ENCODE measurements around the gene C20orf144. TPM values are rescaled to one million over a fixed set of nuclear protein-coding genes. Genes with fewer than 3 reads are reported as not detected.

The C20orf144 gene
- total and polyA plus RNA-seq, 9 donors, result 0.05 to 0.46 TPM; not detected in 7

GRCh38 chr20:33687993-33688937 lies 26.1 kb downstream of the C20orf144 start:
- Histone ChIP-seq H3K4me1 (ENCODE audit: insufficient read depth) (peaks cover 16% of the 10 kb centered on the region), H3K36me3 (no peaks in the 10 kb centered on the region), H3K4me3 (no peak overlapping the region), H3K27ac (peak overlapping the region in 1 of 2 donors; percentile 43), H3K9me3 (no peaks in the 10 kb centered on the region), H3K27me3 (no peaks in the 10 kb centered on the region)
- intact Hi-C loops (cut with DNase I), result no loop called here
- no peak for DNase-seq
- TF ChIP-seq POLR2A (IDR thresholded peaks at IDR 0.05) (no peak), EP300 (IDR thresholded peaks at IDR 0.05) (no peak)
- TF ChIP-seq, protein P1, sequence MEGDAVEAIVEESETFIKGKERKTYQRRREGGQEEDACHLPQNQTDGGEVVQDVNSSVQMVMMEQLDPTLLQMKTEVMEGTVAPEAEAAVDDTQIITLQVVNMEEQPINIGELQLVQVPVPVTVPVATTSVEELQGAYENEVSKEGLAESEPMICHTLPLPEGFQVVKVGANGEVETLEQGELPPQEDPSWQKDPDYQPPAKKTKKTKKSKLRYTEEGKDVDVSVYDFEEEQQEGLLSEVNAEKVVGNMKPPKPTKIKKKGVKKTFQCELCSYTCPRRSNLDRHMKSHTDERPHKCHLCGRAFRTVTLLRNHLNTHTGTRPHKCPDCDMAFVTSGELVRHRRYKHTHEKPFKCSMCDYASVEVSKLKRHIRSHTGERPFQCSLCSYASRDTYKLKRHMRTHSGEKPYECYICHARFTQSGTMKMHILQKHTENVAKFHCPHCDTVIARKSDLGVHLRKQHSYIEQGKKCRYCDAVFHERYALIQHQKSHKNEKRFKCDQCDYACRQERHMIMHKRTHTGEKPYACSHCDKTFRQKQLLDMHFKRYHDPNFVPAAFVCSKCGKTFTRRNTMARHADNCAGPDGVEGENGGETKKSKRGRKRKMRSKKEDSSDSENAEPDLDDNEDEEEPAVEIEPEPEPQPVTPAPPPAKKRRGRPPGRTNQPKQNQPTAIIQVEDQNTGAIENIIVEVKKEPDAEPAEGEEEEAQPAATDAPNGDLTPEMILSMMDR (IDR thresholded peaks at IDR 0.05), result no peak
- 81 to 89% (median 83%) methylated on average over 3 of the region's 3 CpGs for WGBS, 3 donors

- 75 to 82% (median 77%) methylated on average over 3 of the region's 3 CpGs for WGBS, 3 donors
- Histone ChIP-seq H3K4me3 (no peak overlapping the region), H3K27me3 (no peaks in the 10 kb centered on the region), H3K27ac (peak overlapping the region in 1 of 2 donors; percentile 43), H3K4me1 (ENCODE audit: insufficient read depth) (peaks cover 19% of the 10 kb centered on the region), H3K9me3 (no peaks in the 10 kb centered on the region), H3K36me3 (no peaks in the 10 kb centered on the region)
- DNase-seq, result no peak
- TF ChIP-seq, protein P1 (IDR thresholded peaks at IDR 0.05), result no peak
- TF ChIP-seq EP300 (IDR thresholded peaks at IDR 0.05), result no peak
- no peak for TF ChIP-seq POLR2A (IDR thresholded peaks at IDR 0.05)
- intact Hi-C loops (cut with DNase I), result no loop called here
Observed at GRCh38 chr20:33688938-33689424, 26.9 kb downstream of the C20orf144 start.

DNA sequence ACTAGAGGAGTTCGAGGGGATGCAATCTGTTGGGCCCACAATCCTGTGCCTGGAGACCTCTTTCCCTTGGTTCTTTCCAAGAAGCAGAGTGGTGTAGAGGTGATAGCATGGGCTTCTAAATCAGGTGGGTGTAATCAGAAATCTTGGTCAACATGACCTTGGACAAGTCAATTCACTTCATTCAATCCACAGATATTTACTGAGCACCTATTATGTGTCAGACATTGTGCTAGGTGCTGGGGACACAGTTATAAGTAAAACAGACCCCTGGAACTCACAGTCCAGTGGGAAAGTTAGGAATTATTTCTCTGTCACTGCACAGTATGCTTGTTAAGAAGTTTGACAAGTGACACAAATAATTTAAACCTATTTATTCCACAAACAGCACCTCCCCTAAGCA lies 27.4 kb downstream of the C20orf144 start:
- TF ChIP-seq, protein P1 (IDR thresholded peaks at IDR 0.05), result no peak
- no peak for TF ChIP-seq EP300 (IDR thresholded peaks at IDR 0.05)
- no peak for TF ChIP-seq POLR2A (IDR thresholded peaks at IDR 0.05)
- H3K27ac ChIP-seq, result peak overlapping the region in 1 of 2 donors; percentile 26
- peaks cover 24% of the 10 kb centered on the region for H3K4me1 ChIP-seq (ENCODE audit: insufficient read depth)

DNA sequence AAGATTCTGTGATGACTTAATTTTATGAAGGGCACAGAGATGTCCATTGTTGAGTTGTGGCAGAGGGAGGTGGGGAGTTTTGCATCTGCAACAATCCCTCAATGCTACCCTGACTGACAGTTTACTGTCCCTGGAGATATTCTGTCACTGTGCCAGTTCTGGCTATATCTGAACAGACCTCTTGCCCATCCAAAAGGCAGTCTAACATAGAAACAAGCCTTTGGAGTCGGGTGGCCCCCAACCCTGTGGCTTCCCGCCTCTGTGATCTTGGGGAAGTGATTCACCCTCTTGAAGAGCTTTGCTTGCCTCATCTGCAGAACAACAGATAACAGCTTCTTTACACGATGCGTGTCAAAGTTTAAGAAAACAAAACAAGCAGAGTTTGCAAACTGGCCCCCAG lies 27.8 kb downstream of the C20orf144 start:
- Histone ChIP-seq H3K36me3 (no peaks in the 10 kb centered on the region), H3K27me3 (no peaks in the 10 kb centered on the region), H3K4me3 (no peak overlapping the region), H3K4me1 (ENCODE audit: insufficient read depth) (peaks cover 27% of the 10 kb centered on the region), H3K27ac (peak overlapping the region; percentile 26 to 28), H3K9me3 (no peaks in the 10 kb centered on the region)
- DNase-seq, result peak; percentile 52 to 74 (median 56)
- TF ChIP-seq POLR2A (IDR thresholded peaks at IDR 0.05), result no peak
- TF ChIP-seq EP300 (IDR thresholded peaks at IDR 0.05), result no peak
- TF ChIP-seq, protein P1 (IDR thresholded peaks at IDR 0.05), result no peak
- intact Hi-C loops (cut with DNase I), result no loop called here
- 7 to 18% (median 10%) methylated on average over 4 of the region's 4 CpGs for WGBS, 3 donors

More for the DNA sequence above, 27.4 kb downstream of the C20orf144 start:
- H3K9me3 ChIP-seq, result no peaks in the 10 kb centered on the region
- DNase-seq, result no peak
- WGBS, 3 donors, result 86 to 96% (median 91%) methylated on average over 1 of the region's 1 CpG
- no peaks in the 10 kb centered on the region for H3K36me3 ChIP-seq
- no peak overlapping the region for H3K4me3 ChIP-seq
- intact Hi-C loops (cut with DNase I), result no loop called here
- no peaks in the 10 kb centered on the region for H3K27me3 ChIP-seq
